HG03175 (cell line): Measurements from ENCODE around the gene MRPS5.
"Not testable (repeated sequence)": the region's sequence is repeated elsewhere in the genome, so short reads cannot be mapped to it uniquely, and the experiment has no call there.

Experiments used
- ATAC-seq: cut with Tn5 transposase; IDR thresholded peaks from one replicate; pipeline ENCODE4 v1.9.1; 2021; ENCODE audit warnings: mild to moderate bottlenecking, moderate library complexity; ENCODE audit not compliant: unreplicated experiment

MRPS5 gene

DNA sequence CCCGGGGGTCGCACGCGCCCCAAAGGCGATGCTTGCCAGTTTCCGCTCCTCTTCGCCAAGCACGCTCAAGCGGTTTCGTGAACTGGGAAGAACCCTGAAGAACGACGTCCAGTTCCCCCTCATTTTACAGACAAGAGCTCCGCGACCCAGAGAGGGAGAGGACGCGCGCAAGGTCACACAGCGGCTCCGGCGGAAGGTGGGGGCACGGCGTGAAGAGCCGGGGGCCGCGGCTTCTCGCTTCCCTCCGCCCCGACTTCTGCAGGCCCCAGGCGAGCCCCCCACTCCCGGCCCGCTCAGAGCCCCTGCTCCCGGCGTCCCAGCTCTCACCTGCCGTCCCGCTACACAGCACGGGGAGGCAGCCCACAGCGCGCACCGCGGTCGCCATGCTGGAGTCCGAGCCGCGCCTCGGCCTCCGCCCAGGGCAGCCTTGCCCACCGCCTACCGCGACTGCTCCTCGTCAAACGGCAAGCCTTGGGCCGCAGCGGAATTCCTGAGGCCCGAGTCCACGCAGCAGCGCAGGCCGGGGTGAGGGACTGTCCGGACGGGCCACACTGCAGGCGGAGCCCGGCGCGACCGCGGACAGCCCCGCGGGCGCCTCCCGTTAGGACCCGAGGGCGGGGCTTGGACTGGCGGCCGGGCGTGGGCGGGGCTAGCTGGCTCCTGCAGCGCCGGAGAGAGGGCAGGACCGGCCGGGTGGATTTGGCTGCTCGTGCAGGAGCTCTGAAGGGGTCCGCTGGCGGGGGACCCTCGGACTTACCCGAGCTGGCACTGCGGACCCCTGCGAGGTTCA is at the start of gene MRPS5:
TSS of gene MRPS5 (minus strand) at position 402 of the 790 bp plus-strand sequence. CDS start at position 385, 17 bp downstream.
- ATAC-seq = peak; percentile 93

DNA sequence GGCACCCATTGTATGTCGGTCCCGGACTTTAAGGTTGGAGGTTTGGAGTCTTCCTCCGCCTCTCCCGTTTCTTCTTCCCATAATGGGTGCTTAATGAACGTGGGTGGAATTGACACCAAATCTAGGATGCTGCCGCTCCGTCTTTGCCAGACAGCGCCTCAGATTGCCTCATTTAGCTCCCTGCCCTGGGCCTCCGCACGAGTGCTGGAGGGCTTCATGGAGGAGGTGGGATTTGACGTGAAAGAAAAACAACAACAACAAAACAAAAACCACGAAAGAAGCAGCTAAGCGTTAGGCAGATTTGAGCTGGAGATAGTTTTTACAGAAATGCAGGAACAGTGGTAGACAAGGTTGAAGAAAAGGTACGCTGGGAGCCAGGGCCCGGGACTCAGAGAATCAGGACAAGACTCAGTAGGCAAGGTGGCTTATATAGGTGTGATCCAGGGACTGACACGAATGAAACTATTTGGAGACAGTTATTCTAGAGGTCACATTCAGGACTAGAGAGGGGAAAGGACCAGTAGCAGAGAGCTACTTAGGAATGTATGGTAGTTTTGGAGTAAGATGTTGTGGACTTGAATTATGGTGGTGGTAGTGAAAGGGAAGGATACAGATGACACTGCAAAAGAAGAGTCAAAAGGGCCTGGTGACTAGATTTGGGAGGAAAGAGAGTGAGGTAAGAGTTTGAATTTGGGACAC is 44.6 kb upstream of the MRPS5 start:
- no peak for ATAC-seq

DNA sequence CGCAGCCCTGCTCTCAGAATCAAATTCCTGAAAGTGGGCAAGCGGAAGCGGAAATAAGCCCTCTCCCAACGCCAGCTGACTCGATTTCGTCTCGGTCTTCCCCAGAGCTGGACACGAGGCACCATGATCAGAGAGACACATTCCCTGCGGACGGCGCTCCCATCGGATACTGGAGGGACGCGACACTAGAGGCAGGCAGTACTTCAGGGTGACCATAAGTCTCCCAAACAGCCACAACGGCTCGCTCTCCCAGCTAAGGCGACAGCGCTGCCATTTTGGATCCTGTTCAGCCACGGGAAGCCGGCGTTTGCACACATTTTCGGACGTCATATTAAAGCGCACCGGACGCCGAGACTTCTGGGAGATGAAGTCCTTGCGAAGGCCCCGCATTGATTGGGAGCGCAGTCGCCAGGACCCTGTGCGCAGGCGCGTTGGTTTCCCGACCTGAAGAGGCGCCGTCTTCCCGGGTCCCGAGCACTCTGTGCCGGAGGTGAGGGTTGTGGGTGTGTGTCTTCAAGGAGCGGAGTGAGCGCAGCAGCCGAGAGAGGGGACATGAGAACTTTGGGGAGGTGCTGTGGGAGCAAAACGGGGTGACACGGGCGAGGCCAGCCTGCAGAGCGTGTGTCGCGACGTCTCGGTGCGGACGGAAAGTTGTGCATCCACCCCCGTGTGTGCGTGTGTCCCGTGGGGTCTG is 43.9 kb upstream of the MRPS5 start, which contains the start of gene ZNF2:
TSS of gene ZNF2 (plus strand) at position 439 of the 694 bp plus-strand sequence. CDS start 10,418 bp downstream, outside the sequence.
- ATAC-seq = peak; percentile 93

DNA sequence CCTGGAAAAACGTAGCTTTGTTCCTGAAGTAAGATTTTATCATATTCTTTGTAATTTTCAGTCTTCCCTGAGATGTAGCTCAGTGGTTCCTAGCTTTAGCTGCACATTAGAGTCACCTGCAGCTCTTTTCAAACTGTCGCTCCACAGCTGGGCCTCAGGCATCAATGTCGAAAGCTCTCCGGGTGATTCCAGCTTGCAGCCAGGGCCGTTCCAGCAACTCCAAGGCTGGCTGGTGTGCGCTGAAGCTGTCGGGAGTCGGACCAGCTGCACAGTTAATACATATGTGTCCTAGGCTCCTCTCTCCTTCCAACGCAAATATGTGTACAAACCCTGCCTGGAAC is 43.4 kb upstream of the MRPS5 start:
- ATAC-seq = peak; percentile 6

DNA sequence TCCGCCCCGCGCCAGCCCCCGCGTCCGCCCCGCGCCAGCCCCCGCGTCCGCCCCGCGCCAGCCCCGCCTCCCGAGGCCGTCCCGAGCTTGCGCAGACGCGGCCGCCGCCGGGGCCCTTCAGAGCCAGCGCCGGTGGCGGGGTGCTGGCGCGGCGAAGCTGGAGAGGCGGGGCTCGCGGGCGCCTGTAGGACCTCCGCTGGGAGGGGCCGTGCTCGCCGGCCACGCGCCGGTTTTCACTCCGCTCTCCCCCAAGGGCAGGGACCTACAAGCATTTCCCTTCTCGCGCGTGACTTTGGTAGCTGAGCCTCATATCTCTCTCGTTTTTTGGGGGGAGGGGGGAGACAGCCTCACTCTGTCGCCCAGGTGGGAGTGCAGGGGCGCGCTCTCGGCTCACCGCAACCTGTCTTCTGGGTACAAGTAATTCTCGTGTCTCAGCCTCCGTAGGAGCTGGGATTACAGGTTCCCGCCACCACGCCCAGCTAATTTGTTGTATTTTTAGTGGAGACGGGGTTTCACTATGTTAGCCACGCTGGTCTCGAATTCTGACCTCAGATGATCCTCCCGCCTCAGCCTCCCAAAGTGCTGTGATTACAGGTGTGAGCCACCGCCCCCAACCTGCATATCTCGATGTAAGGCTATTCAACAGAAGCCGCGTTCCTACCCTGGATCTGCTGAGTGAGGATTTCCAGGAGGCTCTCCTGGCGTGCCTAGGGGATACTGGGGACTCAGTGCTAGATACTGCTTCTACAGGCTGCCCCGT is 38.3 kb upstream of the MRPS5 start, which contains the start of gene ZNF514:
TSS of gene ZNF514 (minus strand) at position 159 of the 760 bp plus-strand sequence. CDS start 6,595 bp downstream, outside the sequence.
- peak; percentile 91 for ATAC-seq

DNA sequence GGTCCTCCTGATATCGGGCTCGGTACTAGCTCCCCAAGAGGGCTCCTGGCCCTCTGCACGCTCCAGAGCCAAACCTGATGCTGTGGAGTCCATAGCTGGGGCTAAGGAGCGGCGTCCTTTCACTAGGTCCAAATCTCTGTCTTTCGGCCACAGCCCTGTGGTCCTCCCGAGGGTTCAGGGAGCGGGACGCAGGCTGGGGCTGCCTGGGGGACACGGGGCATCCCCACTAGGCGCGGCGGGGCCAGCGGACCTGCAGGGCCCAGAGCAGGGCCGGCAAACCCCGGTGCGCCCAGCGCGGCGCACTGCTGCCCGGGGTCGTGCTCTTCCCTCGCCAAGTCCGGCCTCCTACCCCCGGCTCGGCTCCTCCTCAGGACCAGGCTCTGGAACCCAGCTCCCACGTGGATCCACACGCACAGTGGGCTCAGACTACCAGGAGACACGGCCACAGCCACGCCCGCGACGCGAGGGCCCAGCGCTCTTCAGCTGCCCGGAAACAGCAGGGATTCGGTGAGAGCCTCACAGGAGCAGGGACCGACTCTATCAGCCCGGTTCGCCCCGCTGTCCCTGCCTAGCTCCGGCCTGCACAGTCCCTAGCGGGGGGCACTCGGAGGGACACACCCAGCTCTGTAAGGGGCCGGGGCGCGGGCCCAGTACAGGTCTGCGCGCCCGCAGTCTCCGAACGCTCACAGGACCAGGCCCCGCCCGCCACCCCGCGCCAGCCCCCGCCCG is 37.4 kb upstream of the MRPS5 start:
- ATAC-seq = peak; percentile 57

DNA sequence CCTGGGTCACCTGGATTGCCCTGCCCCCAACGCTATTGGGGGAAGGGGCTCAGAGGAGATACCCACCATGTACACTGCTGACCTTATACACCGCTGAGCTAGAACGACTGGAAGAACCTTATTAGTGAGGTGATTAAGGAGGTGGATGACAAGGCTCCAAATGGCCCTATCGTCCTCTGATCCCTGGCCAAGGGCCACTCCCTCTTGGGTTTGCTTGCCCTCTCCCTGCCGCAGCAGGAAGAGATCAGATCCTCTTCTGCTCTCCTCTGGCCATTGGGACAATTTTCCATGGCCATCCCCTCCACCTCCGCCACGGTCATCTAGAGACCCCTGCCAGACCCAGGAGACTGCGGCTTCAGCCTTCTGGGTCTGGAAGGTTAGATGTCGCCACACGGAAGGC is 36.8 kb upstream of the MRPS5 start:
- ATAC-seq = no peak

DNA sequence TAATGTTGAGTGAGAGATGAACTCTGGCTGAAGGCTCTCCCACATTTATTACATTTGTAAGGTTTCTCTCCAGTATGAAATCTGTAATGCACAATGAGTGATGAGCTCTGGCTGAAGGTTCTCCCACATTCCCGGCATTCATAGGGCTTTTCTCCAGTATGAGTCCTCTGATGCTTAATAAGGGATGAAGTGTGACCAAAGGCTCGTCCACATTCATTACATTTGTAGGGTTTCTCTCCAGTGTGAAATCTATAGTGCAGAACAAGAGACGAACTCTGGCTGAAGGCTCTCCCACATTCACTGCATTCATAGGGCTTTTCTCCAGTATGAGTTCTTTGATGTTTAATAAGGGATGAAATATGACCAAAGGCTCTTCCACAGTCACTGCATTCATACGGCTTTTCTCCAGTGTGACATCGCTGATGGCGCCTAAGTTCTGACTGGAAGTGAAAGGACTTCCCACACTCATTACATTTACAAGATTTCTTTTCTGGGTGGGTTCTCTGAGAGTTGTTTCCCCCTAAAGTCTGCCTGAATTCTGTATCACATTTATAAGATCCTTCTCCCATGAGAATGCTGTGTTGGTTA is 27.9 kb upstream of the MRPS5 start:
- no peak for ATAC-seq

DNA sequence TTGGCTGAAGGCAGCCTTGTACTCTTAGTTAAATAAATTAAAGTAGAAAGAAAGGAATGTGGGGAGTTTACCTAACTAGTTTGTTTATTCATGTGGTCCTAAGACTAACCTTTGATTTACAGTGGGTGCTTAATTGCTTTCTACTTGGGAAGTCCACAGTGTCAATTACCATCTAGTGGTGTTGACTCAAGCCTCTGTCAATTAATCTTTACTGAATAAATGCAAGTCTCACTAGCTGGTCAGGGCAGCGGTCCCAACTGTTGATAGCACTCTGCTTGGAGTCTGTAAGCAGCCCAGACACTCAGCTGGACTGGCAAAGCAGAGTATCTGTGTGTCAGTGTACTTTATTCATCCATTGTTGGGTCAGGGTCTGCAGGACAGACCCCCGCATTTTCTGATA is 22.2 kb upstream of the MRPS5 start:
- ATAC-seq = no peak

DNA sequence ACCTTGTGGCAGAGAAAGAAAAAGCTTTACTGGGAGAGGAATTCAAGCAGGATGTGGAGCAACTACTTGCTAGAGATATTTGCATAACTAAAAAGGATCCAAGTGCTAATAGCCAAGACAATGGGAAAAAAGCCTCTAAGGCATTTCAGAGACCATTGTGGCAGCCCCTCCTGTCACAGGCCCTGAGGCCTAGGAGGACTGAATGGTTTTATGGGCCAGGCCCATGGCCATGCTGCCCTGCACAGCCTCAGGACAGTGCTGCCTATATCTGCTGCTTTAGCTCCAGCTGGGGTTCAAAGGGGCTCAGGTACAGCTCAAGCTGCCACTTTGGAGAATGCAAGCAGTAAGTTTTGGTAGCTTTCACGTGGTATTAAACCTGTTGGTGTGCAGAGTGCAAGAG is 17.1 kb upstream of the MRPS5 start:
- ATAC-seq = no peak

DNA sequence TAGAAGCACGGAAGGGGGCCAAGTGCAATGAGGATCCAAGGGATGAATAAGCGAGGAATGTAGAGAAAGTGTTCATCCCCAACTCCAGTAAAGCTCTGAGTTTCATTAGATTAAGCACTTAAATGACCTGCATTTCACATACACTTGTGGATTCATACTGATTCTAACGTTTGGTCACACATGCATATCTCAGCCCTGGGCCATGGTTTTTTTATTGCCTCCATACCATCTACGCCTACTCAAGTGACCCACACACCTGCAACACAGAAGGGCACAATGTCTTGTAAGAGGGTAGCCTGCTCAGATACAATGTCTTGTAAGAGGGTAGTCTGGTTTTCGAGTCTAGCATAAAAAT is 566 bp upstream of the MRPS5 start:
- peak; percentile 6 for ATAC-seq

DNA sequence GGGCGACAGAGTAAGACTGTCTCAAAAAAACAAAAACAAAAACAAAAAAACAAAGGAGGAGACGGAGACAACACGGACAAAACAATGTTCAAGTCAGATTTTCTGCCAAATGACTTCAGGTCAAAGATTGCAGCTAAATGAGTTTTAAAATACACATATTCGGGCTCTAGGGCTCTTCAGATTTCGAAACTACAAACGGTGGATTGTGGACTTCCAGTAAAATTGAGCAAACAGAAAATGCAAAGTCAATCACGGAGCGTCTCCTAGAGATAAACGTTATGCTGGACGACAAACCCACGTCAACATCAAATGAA is 558 bp downstream of the MRPS5 start:
- ATAC-seq = peak; percentile 2

DNA sequence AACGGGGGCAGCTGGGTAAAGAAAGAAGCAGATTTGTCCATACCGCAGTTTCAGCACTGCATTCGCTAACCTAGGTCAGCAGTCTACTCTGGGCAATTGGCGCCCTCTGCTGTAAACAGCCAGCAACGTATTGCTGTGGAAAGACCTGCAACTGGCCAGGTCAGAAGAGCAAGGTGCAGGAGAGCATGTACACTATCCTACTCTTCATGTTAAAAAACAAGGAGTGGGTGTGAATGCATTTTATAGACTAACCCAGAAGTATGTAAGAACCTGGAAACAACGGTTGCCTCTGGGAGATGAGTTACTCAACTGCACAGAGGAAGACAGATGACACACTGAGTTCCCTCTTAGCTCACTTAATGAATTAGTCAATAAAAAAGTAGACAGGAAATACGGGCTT is 6.2 kb downstream of the MRPS5 start:
- peak; percentile 84 for ATAC-seq

DNA sequence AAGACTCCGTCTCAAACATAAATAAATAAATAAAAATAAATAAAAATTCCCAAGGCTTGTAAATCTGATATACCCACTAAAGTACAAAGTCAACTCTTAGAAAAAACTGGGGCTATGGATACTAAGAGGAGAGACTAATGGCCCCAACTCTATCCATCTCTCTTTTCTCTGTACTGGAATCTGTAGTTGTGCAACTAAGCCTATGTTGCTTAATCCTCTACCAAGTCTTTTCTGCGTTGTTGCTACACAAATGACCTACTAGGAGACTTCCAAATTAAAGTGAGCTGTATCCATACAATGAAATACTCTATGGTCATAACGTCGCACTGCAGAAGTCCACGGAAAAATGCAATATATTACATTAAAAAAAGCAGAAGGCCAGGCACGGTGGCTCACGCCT is 8.1 kb downstream of the MRPS5 start:
- ATAC-seq = no peak

DNA sequence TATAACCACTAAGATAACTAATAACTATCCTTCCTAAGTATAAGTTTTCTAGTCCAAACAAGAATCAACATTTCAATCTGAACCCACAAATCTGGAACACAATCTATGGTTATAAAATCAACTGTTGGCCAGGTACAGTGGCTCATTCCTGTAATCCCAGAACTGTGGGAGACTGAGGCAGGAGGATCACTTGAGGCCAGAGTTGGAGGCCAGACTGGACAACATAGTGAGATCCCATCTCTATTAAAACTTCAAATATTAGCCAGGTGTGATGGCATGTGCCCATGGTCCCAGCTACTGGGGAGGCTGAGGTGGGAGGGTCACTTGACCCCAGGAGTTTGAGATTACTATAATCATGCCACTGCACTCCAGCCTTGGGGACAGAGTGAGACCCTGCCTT is 11.2 kb downstream of the MRPS5 start:
- ATAC-seq = no peak

DNA sequence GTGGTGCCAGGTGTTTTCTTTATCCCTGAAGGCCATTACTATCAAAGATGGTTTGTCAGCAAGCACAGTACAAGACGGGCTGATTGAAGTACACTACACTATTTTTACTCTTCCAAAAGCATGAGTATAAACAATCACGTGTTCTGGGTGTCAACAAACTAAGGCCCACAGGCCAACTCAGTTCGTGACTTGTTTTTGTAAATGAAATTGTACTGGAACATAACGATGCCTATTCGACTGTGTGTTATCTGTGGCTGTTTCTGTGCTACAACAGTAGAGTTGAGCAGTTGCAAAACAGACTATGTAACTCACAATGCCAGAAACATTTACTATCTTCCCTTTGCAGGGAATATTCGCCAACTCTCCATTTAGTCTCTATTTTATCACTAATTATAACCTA is 12.3 kb downstream of the MRPS5 start:
- ATAC-seq = no peak

DNA sequence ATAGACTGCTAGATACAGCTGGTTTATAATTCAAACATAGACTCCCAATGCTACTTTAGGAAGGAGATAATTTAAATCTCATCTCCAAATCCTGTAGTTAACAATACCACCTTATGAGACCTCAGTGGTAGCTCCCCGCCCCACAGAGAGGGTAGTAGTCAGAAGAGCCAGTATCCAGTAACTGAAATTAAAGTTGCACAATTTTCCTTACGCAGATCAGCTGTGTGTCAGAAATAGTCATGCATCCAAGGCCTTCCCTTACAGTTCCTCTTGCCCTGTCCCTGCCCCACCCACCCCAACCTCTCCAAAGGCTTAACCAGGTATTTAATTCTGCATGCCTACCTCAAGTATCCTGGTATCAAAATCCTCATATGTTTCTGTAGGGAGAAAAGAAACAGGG is 15.5 kb downstream of the MRPS5 start:
- ATAC-seq = no peak

DNA sequence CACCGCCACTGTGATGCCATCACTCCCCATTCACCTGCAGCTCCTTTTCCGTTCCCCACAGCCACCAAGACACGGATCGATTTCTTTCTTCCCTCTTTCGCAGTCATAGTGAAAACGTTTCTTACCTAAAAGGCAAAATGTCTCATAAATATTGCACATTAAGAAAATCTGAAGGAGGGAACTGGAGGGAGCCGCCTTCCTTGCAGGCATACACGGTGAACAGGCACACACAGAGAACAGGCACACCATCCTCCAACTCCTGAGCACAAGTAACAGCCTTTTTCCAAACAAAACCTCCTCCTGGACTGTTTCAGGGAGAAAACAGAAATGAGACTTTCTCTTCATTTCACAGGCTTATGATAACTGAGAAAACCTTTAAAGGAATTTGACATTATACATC is 17.0 kb downstream of the MRPS5 start:
- ATAC-seq = no peak

DNA sequence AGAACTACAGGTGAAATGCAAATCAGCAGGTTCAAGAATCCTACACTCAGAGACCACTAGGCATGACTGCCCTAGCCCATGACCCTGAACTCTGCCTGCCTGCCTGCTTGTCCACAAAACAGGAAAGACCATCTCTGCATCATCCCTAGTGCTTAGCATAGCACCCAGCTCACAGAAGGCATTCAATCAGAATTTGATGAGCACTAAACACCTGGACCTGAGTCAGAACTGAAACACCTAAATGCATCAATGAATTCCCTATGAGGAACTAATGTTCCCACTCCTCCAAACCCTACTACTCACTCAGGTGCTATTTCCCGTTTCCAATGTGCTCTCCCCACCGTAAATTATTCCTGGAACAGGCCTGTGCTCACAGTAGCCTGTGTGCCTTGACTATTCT is 21.7 kb downstream of the MRPS5 start:
- ATAC-seq = no peak

DNA sequence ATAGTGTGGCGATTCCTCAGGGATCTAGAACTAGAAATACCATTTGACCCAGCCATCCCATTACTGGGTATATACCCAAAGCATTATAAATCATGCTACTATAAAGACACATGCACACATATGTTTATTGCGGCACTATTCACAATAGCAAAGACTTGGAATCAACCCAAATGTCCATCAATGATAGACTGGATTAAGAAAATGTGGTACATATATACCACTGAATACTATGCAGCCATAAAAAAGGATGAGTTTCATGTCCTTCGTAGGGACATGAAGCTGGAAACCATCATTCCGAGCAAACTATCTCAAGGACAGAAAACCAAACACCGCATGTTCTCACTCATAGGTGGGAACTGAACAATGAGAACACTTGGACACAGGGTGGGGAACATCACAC is 23.3 kb downstream of the MRPS5 start:
- ATAC-seq = not testable (repeated sequence)
